NCI-H2196 treated with DMSO at 0.1 percent for 48 hours (cell line): ENCODE results near the gene ZSWIM1.
"Not testable (repeated sequence)": the region's sequence is repeated elsewhere in the genome, so short reads cannot be mapped to it uniquely, and the experiment has no call there.

ENCODE experiments used
- DNase-seq: peaks from one replicate; lab custom pipeline; 2025; ENCODE audit not compliant: unreplicated experiment; lab: John Stamatoyannopoulos, UW

The ZSWIM1 gene

DNA sequence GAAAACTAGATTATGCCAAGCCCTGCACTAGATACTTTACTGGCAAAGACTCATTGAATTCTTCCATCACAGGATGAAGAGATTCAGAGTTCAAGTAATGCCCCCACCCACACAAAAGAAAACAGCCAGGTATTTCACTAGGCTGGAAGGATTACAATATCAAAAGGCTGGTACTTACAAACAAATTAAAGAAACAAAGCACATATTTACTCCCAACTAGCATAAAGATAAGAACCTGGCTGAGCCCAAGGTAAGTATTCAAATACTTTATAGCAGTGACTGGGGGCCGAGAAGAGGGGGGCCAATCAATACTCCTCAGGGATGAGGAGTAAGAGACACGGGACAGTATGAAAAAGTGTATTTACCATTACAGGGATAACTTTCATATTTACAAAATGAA lies 27.5 kb upstream of the ZSWIM1 start:
- DNase-seq = no peak

- peak; percentile 95 for DNase-seq
These were observed 23.7 kb upstream of the ZSWIM1 start, which contains the start of the genes ACOT8 and ZSWIM3 for GRCh38 chr20:45857114-45857881. Gene ACOT8 (minus strand): TSS chr20:45857392. CDS start chr20:45857315, 77 bp downstream. Gene ZSWIM3 (plus strand): TSS chr20:45857614. CDS start chr20:45857826, 212 bp downstream.

DNA sequence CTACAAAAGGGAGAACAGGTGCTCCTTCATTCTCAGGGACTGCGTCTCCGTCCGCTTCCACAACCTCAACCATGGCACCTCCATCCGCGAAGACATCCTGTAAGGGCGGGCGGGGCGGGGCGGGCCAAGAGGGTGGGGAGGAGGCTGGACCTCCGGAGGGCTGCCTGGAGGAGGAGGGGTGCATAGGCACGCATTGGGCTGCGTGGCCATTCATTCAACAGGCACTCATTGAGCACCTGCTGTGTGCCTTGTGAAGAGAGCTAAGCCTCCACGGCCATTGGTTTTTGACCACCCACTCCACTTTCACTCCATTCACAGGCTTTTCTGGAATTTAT lies 23.2 kb upstream of the ZSWIM1 start:
- no peak for DNase-seq

DNA sequence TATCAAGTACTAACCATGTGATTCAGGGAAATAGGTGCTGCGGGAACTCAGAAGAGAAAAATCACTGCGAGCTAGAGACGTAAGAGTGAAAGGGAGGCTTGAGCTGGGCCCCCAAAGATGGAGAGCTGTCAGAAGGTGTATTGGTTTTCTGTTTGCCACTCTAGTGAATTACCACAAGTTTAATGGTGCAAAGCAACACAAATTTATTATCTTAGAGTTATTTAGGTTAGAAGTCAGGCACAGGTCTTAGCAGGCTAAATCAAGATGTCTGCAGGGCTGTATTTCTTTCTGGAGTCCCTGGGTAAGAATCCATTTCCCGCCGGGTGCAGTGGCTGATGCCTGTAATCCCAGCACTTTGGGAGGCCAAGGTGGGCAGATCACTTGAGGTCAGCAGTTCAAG lies 21.1 kb upstream of the ZSWIM1 start:
- no peak for DNase-seq

- DNase-seq = no peak
These were observed 20.3 kb upstream of the ZSWIM1 start for GRCh38 chr20:45860560-45861220.

- no peak for DNase-seq
These were observed 19.6 kb upstream of the ZSWIM1 start for GRCh38 chr20:45861221-45862075.

DNA sequence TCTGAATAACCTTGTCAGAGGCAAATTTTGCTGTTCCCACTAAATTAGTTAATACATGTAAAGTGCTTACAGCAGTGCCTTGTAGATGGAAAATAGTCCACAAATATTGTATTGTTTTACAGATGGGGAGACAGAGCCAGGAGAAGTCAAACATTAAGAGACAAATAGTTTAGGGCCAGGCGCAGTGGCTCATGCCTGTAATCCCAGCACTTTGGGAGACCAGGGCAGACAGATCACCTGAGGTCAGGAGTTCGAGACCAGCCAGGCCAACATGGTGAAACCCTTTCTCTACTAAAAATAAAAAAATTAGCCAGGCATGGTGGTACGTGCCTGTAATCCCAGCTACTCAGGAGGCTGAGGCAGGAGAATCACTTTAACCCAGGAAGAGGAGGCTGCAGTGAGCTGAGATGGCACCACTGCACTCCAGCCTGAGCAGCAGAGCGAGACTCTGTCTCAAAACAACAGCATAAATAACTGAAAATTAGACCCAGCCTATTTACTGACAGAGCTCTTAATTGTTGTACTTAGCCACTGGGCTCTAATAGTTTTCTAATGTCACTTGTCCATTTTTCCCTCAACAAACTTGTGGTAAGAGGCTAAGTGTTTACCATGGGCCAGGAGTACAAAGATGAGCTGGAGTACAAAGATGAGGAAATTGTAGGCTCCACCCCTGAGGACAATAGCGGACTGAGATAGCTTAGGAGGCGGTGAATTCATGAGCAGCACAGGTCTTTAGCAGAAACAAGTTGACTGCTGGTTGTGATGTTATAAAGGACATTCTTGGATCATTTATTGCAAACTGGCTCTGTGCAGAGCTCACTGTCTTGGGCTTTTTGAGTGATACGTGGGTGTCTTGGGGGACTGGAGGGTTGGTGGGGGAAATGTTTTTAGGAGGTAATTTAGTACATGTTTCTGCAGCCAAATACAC lies 17.2 kb upstream of the ZSWIM1 start:
- DNase-seq = no peak

DNA sequence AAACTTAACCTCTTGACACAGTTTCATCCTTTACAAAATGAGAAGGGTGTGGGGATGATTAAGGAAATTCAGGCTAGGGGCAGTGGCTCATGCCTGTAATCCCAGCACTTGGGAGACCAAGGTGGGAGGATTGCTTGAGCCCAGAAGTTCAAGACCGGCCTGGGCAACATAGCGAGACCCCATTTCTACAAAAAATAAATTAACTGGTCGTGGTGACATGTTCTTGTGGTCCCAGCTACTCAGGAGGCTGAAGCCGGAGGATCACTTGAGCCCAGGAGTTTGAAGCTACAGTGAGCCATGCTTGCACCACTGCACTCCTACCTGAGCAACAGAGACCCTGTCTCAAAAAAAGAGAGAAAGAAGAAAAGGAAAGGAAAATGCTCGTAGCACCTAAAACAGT lies 14.6 kb upstream of the ZSWIM1 start:
- DNase-seq = no peak

DNA sequence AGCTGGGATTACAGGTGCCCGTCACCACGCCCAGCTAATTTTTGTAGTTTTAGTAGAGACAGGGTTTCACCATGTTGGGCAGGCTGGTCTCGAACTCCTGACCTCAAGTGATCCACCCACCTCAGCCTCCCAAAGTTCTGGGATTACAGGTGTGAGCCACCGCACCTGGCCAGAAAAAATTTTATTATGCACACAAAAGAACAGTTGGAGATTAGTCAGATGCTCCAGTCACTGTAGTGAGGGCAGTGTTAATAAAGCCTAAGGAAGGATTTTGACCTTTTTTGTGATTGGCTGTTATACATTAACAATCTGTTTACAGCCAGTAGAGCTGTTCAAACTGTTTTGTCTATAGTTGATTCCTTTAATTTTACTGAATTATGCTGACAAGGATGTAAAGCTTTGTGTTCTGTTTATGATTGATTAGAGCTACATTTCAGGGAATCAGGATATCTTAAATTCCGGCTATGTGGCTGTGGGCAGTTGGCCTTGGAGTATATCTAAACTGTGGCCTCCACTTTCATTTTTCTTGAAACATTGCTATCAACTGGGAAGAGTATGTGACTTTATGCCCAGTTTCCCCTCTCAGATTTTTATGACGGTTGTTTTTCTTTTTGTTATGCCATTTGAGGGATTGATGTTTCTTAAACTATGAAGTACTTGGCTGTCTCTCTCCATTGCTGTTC lies 13.8 kb upstream of the ZSWIM1 start:
- no peak for DNase-seq

GRCh38 chr20:45867819-45868176 lies 13.2 kb upstream of the ZSWIM1 start:
- no peak for DNase-seq

DNA sequence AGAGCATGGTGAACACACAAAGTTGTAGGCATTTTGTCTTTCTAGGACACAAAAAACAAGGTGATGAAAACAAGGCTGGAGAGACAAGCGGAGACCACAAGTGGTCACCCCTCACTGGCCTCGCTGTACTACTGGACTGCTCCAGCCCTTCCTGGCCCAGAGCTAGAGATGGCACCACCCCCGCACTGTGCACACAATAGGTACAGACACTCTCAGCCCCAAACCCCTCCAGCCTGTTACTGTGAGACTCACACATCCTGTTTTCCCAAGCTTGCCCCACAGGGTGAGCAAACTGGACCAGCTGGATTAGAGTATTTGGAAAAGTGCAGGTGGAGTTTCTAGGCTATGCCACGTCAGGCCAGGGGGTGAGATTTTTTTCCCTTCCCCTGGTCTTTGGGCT lies 8.4 kb upstream of the ZSWIM1 start:
- no peak for DNase-seq

GRCh38 chr20:45873409-45874103 lies 7.5 kb upstream of the ZSWIM1 start:
- DNase-seq = no peak

- DNase-seq = not testable (repeated sequence)
These were observed 6.9 kb upstream of the ZSWIM1 start for GRCh38 chr20:45874104-45874481.

GRCh38 chr20:45874576-45874975 lies 6.5 kb upstream of the ZSWIM1 start:
- no peak for DNase-seq

GRCh38 chr20:45878076-45878761 lies 2.8 kb upstream of the ZSWIM1 start:
- no peak for DNase-seq

DNA sequence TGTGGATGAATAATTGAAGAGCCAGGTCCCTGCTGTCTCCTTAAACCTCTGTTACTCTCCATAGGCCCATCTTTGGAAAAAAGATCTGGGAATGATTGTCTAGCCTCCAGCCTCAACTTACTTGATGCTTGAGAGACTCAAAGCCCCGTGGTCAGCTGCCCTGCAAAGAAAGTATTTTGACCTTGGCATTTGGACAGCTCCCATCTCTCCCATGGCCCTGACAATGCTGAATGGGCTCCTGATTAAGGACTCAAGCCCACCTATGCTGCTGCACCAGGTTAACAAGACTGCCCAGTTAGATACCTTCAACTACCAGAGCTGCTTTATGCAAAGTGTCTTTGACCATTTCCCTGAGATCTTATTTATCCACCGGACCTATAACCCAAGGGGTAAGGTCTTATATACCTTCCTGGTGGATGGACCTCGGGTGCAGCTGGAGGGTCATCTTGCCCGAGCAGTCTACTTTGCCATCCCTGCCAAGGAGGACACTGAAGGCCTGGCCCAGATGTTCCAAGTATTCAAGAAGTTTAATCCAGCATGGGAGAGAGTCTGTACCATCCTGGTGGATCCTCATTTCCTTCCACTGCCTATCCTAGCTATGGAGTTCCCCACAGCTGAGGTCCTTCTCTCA lies 1.6 kb downstream of the ZSWIM1 start:
- DNase-seq = no peak

DNA sequence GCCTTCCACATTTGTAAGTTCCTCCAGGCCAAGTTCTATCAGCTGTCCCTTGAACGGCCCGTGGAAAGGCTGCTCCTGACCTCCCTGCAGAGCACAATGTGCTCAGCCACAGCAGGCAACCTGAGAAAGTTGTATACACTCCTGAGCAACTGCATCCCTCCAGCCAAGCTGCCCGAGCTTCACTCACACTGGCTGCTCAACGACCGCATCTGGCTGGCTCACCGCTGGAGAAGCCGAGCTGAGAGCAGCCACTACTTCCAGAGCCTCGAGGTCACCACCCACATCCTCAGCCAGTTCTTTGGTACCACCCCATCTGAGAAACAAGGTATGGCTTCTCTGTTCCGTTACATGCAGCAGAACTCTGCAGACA lies 2.1 kb downstream of the ZSWIM1 start:
- no peak for DNase-seq

GRCh38 chr20:45886590-45887345 lies 5.7 kb downstream of the ZSWIM1 start:
- no peak for DNase-seq
